Tibial artery (tissue), 4 donors: ENCODE results near the gene DYNLT4.

Experiments
- DNase-seq, 2 donors: peaks; one replicate each; pipeline ENCODE4 v3.0.0-alpha.2; 2019
- H3K27ac ChIP-seq, 2 donors: fragments of 200-600 bp; sonication (generic) in 1 of 2; 1 replicate in 1 of 2; 2 replicates in 1 of 2; pipeline ENCODE4 v1.5.1; 2018 to 2019; ENCODE audit warnings: mild to moderate bottlenecking in 1 of 2
- H3K27me3 ChIP-seq, 2 donors: fragments of 200-600 bp; sonication (generic) in 1 of 2; one replicate each; pipeline versions ENCODE4 v1.5.1 to v1.6.0; 2016 to 2019
- H3K36me3 ChIP-seq, 3 donors: fragments of 200-600 bp; sonication (generic) in 2 of 3; one replicate each; pipeline ENCODE4 v1.5.1; 2016 to 2019; ENCODE audit warnings: mild to moderate bottlenecking in 2 of 3
- H3K4me1 ChIP-seq, 4 donors: fragments of 200-600 bp; sonication (generic) in 2 of 4; 1 replicate in 3 of 4; 2 replicates in 1 of 4; pipeline ENCODE4 v1.5.1; 2016 to 2019
- H3K4me3 ChIP-seq, 2 donors: fragments of 200-600 bp; sonication (generic) in 1 of 2; 1 replicate in 1 of 2; 2 replicates in 1 of 2; pipeline ENCODE4 v1.5.1; 2018 to 2019; ENCODE audit warnings: mild to moderate bottlenecking in 2 of 2
- H3K9me3 ChIP-seq, 3 donors: fragments of 200-600 bp; sonication (generic) in 1 of 3; one replicate each; pipeline ENCODE4 v1.5.1; 2016 to 2019
- CTCF ChIP-seq, 2 experiments: fragments of 200-600 bp in 1 of 2; fragments of 450-650 bp in 1 of 2; IDR thresholded peaks; one replicate each; pipeline ENCODE4 v1.5.1; 2017 to 2019; ENCODE audit warnings: antibody characterized with exemption in 2 of 2, mild to moderate bottlenecking in 1 of 2, moderate library complexity in 1 of 2
- intact Hi-C: fragments of 100-400 bp; cut with DNase I; formaldehyde crosslinking; loops from one replicate; pipeline ENCODE4 v1.15.0; 2023; ENCODE audit warnings: low total_unique reads

Gene DYNLT4

GRCh38 chr1:44832056-44832705, 25.0 kb upstream of the DYNLT4 start:
- no peaks in the 10 kb centered on the region for H3K9me3 ChIP-seq
- H3K27me3 ChIP-seq: no peaks in the 10 kb centered on the region
- no peak overlapping the region for H3K27ac ChIP-seq
- H3K36me3 ChIP-seq: peaks cover 0 to 13% (median 0%) of the 10 kb centered on the region in 3 donors
- no peak for DNase-seq
- H3K4me1 ChIP-seq: peaks cover 0 to 6% (median 0%) of the 10 kb centered on the region in 4 donors
- H3K4me3 ChIP-seq: no peak overlapping the region
- TF ChIP-seq CTCF (IDR thresholded peaks at IDR 0.05): no peak
- intact Hi-C loops: no loop called here

DNA sequence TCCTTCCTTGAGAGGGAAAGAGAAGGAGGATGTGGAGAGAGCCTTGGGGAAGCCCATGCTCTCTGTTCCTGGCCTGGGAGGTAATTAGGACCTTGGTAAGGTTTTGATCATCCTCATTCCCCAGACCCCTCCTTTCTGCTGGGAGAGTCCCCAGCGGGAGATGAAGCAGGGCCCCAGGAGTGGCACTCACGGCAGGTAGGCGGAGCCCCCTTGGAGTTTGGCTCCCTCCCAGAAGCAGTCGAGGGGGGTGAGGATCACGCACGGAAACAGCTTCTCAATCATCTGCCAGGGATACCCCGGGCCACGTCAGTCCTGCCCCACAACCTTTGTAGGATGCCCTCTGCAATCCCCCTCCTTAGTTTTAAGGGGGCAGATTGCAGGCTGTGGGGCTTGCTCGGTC, 24.4 kb upstream of the DYNLT4 start:
- Histone ChIP-seq H3K4me3 (no peak overlapping the region), H3K27me3 (no peaks in the 10 kb centered on the region), H3K36me3 (peaks cover 0 to 15% (median 0%) of the 10 kb centered on the region in 3 donors), H3K27ac (no peak overlapping the region), H3K9me3 (no peaks in the 10 kb centered on the region), H3K4me1 (peaks cover 0 to 6% (median 0%) of the 10 kb centered on the region in 4 donors)
- no peak for DNase-seq
- no peak for TF ChIP-seq CTCF (IDR thresholded peaks at IDR 0.05)
- intact Hi-C loops: no loop called here

DNA sequence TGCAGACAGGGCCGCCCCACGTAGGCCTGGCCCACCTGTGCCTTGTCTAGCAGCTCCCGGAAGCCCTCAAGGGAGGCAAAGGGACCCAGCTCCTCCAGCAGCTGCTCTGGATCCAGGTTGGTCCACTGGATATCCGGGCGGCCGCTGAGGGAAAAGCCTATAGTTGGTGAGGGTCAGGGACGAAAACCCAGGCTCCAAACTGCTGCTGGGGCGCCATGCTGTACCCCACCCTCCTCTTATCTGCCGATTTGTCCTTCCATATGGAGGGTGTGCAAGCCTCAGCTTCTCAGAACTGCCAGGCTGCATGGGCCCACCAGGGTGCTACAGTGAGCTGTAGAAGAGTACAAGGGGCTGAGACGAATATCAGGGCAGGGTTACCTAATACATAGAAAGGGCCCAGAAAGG, 23.8 kb upstream of the DYNLT4 start:
- DNase-seq: no peak
- peaks cover 0 to 1% (median 0%) of the 10 kb centered on the region in 4 donors for H3K4me1 ChIP-seq
- H3K27ac ChIP-seq: no peak overlapping the region
- no peaks in the 10 kb centered on the region for H3K9me3 ChIP-seq
- peaks cover 0 to 20% (median 0%) of the 10 kb centered on the region in 3 donors for H3K36me3 ChIP-seq
- no peak for TF ChIP-seq CTCF (IDR thresholded peaks at IDR 0.05)
- intact Hi-C loops: no loop called here
- no peak overlapping the region for H3K4me3 ChIP-seq
- no peaks in the 10 kb centered on the region for H3K27me3 ChIP-seq

DNA sequence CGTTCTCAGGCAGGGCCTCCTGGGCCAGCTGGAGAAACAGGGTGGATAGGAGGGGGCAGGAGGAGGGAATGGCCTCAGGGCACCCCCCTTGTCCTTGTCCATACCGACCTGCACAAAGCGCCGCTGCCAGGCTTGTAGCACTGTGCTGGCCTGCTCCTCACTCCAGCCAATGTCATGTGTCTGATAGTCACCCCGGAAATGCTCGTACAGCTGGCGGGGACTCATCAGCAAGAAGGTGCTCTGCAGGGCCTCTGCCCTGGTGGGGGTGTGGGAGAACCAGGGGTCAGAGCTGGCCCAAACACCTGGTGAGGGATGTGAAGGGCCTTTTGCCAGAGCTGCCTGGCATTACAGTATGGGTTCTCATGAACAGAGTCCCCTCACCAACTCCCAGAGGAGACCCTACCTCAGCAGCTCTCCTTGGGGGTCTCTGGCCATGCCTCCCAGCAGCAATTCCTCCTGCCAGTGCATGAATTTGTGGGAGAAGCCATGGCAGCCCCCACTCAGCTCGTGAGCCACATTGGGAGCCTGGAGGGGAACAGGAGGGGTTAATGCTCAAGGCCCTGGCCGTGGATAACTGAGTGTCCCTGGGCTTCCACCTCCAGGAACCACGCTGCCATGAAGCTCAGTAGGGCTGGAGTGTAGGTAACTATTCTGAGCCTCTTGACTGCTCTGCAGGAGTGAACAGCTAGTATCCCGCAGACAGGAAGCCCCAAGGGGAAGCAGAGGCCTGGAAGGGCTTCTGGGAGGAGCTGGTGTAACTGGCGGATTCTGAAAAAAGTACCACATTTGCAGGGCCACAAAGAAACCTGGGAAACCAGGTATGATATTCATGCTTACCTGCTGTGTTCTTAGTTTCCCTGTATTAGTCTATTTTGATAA, 22.6 kb upstream of the DYNLT4 start:
- no peak for TF ChIP-seq CTCF (IDR thresholded peaks at IDR 0.05)
- no peak for DNase-seq
- intact Hi-C loops: no loop called here
- Histone ChIP-seq H3K4me1 (no peaks in the 10 kb centered on the region), H3K27me3 (no peaks in the 10 kb centered on the region), H3K9me3 (no peaks in the 10 kb centered on the region), H3K4me3 (no peak overlapping the region), H3K27ac (no peak overlapping the region), H3K36me3 (peaks cover 0 to 20% (median 0%) of the 10 kb centered on the region in 3 donors)

DNA sequence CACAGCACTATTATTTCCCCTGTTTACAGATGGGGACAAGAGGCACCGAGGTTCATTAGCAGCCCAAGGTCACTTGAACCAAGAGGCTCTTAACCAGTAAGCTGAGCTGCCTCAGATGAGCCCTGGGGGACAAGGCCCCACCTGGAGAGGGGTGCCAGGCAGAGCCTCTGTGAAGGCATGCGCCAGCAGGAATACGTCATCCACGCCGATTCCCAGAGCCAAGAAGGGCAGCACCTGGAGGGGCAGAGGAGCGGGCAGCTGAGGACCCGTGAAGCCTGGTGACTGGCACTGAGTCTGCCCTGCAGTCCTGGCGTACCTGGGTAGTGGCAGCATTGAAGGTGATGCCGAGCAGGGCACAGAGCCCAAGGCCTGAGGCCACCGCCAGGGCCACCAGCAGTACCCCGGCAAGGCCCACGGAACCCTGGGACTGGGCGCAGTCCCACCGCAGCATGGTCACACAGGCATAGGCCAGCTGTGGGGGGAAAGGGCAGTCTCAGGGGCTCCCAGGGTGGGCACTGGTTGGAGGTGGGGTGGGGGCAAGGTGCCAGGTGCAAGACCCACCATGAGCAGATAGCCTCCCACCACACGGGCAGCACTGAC, 21.8 kb upstream of the DYNLT4 start:
- no peak for DNase-seq
- no peak overlapping the region for H3K27ac ChIP-seq
- no peak overlapping the region for H3K4me3 ChIP-seq
- no peak for TF ChIP-seq CTCF (IDR thresholded peaks at IDR 0.05)
- H3K27me3 ChIP-seq: no peaks in the 10 kb centered on the region
- peaks cover 0 to 20% (median 0%) of the 10 kb centered on the region in 3 donors for H3K36me3 ChIP-seq
- H3K9me3 ChIP-seq: no peaks in the 10 kb centered on the region
- H3K4me1 ChIP-seq: no peaks in the 10 kb centered on the region
- intact Hi-C loops: no loop called here
